K562 (cell line): ENCODE results near the gene NDUFS8. TPM values are rescaled to one million over a fixed set of nuclear protein-coding genes. Genes with fewer than 3 reads are reported as not detected.

ENCODE experiments used
- BRD4 ChIP-seq: fragments of 200-600 bp; sonication (generic); IDR thresholded peaks from 2 replicates; pipeline ENCODE4 v1.6.1; 2017; ENCODE audit warnings: inconsistent platforms
- FOXM1 ChIP-seq, 2 experiments: fragments of 450-650 bp in 1 of 2; sonication (generic) in 1 of 2; formaldehyde crosslinking in 1 of 2; IDR thresholded peaks; 2 replicates each; pipeline versions ENCODE4 v1.6.1 to v1.9.0; 2017 to 2022; ENCODE audit warnings: low read depth in 2 of 2, mild to moderate bottlenecking in 2 of 2, missing genetic modification reagents in 1 of 2, moderate library complexity in 1 of 2
- KDM1A ChIP-seq, 2 experiments: fragments of 450-650 bp; IDR thresholded peaks; 2 replicates each; pipeline ENCODE4 v1.6.1; 2016; ENCODE audit warnings: mild to moderate bottlenecking in 2 of 2
- LCOR ChIP-seq: sonication (generic); formaldehyde crosslinking; IDR thresholded peaks from 2 replicates; pipeline ENCODE4 v1.8.0; 2022; ENCODE audit warnings: mild to moderate bottlenecking, missing genetic modification reagents
- MXI1 ChIP-seq: IDR thresholded peaks from 2 replicates; pipeline ENCODE4 v1.6.1; 2011; ENCODE audit warnings: low read depth, mild to moderate bottlenecking, improper control_type of control experiment, low read length
- NFIC ChIP-seq: fragments of 450-650 bp; IDR thresholded peaks from 2 replicates; pipeline ENCODE4 v1.6.1; 2017; ENCODE audit warnings: mild to moderate bottlenecking, inconsistent platforms
- NR2F6 ChIP-seq: fragments of 450-650 bp; formaldehyde crosslinking; IDR thresholded peaks from 2 replicates; pipeline ENCODE4 v1.4.0; 2020; ENCODE audit warnings: mild to moderate bottlenecking
- PTBP1 ChIP-seq: fragments of 200-400 bp; formaldehyde crosslinking; IDR thresholded peaks from 2 replicates; pipeline ENCODE4 v1.6.1; 2017; ENCODE audit warnings: low read depth, low read length
- RBBP5 ChIP-seq: fragments of 200-600 bp; sonication (generic); IDR thresholded peaks from 2 replicates; pipeline ENCODE4 v1.6.1; 2012; ENCODE audit warnings: borderline replicate concordance, mild to moderate bottlenecking, low read length, control low read depth, inconsistent platforms; ENCODE audit not compliant: insufficient read depth, poor library complexity, severe bottlenecking
- SIN3A ChIP-seq, 2 experiments: fragments of 150-350 bp in 1 of 2; IDR thresholded peaks; 2 replicates each; pipeline ENCODE4 v1.6.1; 2011 to 2016; ENCODE audit warnings: borderline replicate concordance in 2 of 2, low read depth in 2 of 2, low read length in 2 of 2, mild to moderate bottlenecking in 2 of 2, moderate library complexity in 2 of 2; ENCODE audit not compliant: control insufficient read depth in 1 of 2
- YY1 ChIP-seq, 3 experiments: IDR thresholded peaks; 2 replicates each; pipeline ENCODE4 v1.6.1; 2011; ENCODE audit warnings: low read length in 2 of 3, mild to moderate bottlenecking in 2 of 3, moderate library complexity in 2 of 3, borderline replicate concordance in 1 of 3, control low read depth in 1 of 3, low read depth in 1 of 3; ENCODE audit not compliant: insufficient read depth in 3 of 3, insufficient replicate concordance in 2 of 3, control insufficient read depth in 1 of 3, insufficient read length in 1 of 3; ENCODE audit errors: extremely low read depth in 1 of 3
- polyA plus RNA-seq, 8 experiments: library from polyadenylated mRNA; depleted of rRNA in 4 of 8; stranded (reverse) in 5 of 8; unstranded in 3 of 8; fragments of >200 nt; fragmentation: Nextera tagmentation in 2 of 8; fragmentation: Illumina TruSeq in 1 of 8; extraction: Ambion mirVana in 2 of 8; extraction: Trizol in 1 of 8; gene quantifications; 2 replicates each; pipeline versions ENCODE4 v1.2.1 to v1.2.3, GENCODE V29; 2011 to 2014; ENCODE audit warnings: inconsistent platforms in 1 of 8, missing spikeins in 1 of 8
- total RNA-seq, 7 experiments: library from RNA; depleted of rRNA in 6 of 7; stranded (reverse); fragments of >200 nt in 6 of 7; fragmentation: Illumina TruSeq in 2 of 7; extraction: Trizol in 2 of 7; gene quantifications; 2 replicates each; pipeline versions ENCODE4 v1.2.1 to v1.2.3, GENCODE V29; 2011 to 2021; ENCODE audit warnings: low replicate concordance in 1 of 7

Gene NDUFS8
- total and polyA plus RNA-seq, 9 of the 15 experiments (the other 6 are each of a cell fraction or from before 2014, with no cell fraction given), result 36.5 to 351 (median 101) TPM

DNA sequence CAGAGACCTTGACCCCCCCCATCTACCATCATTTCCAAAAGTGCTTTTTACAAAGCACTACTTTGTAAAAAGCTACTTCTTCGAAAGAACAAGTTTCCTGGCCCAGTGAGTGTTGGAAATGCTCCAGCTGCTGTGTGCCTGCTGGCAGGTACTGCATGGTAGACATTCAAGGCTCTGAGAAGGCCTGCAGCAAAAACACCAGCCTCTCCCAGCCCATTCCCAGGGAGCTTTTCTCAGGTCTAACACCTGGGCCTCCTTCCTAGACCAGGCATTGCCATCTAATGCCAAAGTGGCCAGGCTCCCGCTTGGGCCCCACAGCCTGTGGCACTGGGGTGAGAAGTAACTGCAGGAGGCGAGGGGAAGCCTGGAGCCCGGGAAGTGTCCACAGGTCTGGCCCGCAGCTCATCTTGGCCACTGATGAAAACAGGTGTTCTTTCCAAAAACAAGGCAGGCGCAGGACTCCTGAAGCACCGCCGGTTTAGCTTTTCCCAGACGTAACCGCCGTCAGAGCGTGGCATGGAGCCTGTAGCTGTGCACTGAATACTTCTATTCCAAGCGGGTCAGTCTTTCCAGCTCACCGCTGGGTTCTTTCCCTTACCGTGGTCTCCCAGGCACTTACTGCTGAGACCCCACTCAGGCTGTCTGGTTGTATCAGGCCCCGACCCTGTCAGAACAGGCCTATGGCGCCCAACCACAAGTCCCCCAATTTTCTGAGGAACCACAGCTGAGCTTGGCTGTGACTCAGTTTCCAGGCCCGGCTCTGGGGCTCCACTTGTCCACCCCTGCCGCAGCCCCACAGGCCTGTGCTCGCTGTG lies 7.1 kb downstream of the NDUFS8 start (continued):
- TF ChIP-seq LCOR (CRISPR knock-in tag), result no peak
- no peak for TF ChIP-seq FOXM1 (IDR thresholded peaks at IDR 0.05; ENCODE audit: low read depth)
- TF ChIP-seq FOXM1 (CRISPR knock-in tag; IDR thresholded peaks at IDR 0.05; ENCODE audit: low read depth), result no peak
- no peak for TF ChIP-seq BRD4
- TF ChIP-seq RBBP5, result no peak
- peak in 1 of 3 experiments; percentile 11 for TF ChIP-seq YY1 (IDR thresholded peaks at IDR 0.05; ENCODE audit: borderline replicate concordance in 1 of 3, control insufficient read depth in 1 of 3, extremely low read depth in 1 of 3, insufficient read depth in 3 of 3, insufficient read length in 1 of 3, insufficient replicate concordance in 2 of 3, low read depth in 1 of 3, low read length in 2 of 3)
- TF ChIP-seq NFIC, result 0 out of 2 replicates have a peak, but pooled peaks have one; percentile 13
- no peak for TF ChIP-seq NR2F6
- TF ChIP-seq MXI1, result no peak
- 0 out of 2 replicates have a peak, but pooled peaks have one; percentile 84 for TF ChIP-seq PTBP1
- TF ChIP-seq SIN3A (IDR thresholded peaks at IDR 0.05; ENCODE audit: borderline replicate concordance in 2 of 2, control insufficient read depth in 1 of 2, low read depth in 2 of 2, low read length in 2 of 2), result 0 out of 4 replicates have a peak, but pooled peaks of 1 of the 2 experiments have one; percentile 25
- peak in 1 of 2 experiments; percentile 27; a peak in 1 of 4 replicates for TF ChIP-seq KDM1A (IDR thresholded peaks at IDR 0.05)
